ENCODE data around the gene HYAL2. TPM values are rescaled to one million over a fixed set of nuclear protein-coding genes. Genes with fewer than 3 reads are reported as not detected.

Gene HYAL2
- total and polyA plus RNA-seq, 9 of the 15 experiments (the other 6 are each of a cell fraction or from before 2014, with no cell fraction given): 0.36 to 22.7 (median 11.4) TPM; not detected in 1

- TF ChIP-seq PML (IDR thresholded peaks at IDR 0.05; ENCODE audit: low read length) (0 out of 2 replicates have a peak, but pooled peaks have one; percentile 37), RBM15 (IDR thresholded peaks at IDR 0.05; ENCODE audit: insufficient read depth, low read length) (no peak), ZBTB5 (IDR thresholded peaks at IDR 0.05) (0 out of 2 replicates have a peak, but pooled peaks have one; percentile 16), ATF3 (IDR thresholded peaks at IDR 0.05) (peak; percentile 95), ATF3 (CRISPR knock-in tag; conservative IDR thresholded peaks at IDR 0.05) (peak; percentile 77; the same call in 1 of the 2 replicates), SPI1 (IDR thresholded peaks at IDR 0.05; ENCODE audit: borderline replicate concordance, low read depth, low read length) (no peak), MCM3 (IDR thresholded peaks at IDR 0.05) (no peak), SIN3A (IDR thresholded peaks at IDR 0.05; ENCODE audit: borderline replicate concordance in 2 of 2, control insufficient read depth in 1 of 2, low read depth in 2 of 2, low read length in 2 of 2) (peak in 1 of 2 experiments; percentile 71; a peak in 1 of 4 replicates), E2F3 (CRISPR knock-in tag; IDR thresholded peaks at IDR 0.05) (no peak), ZNF324 (CRISPR knock-in tag; IDR thresholded peaks at IDR 0.05) (no peak), LEF1 (IDR thresholded peaks at IDR 0.05) (no peak), ZNF431 (CRISPR knock-in tag; IDR thresholded peaks at IDR 0.05) (no peak), MLLT1 (IDR thresholded peaks at IDR 0.05) (peak in 1 of 2 experiments; percentile 45; a peak in 1 of 4 replicates), PCBP2 (IDR thresholded peaks at IDR 0.05; ENCODE audit: low read depth, low read length, poor library complexity, severe bottlenecking) (no peak), RCOR1 (IDR thresholded peaks at IDR 0.05; ENCODE audit: borderline replicate concordance in 1 of 2, low read depth in 2 of 2, low read length in 2 of 2) (no peak), NRF1 (conservative IDR thresholded peaks at IDR 0.05 in 1 of 2, IDR thresholded peaks at IDR 0.05 in 1 of 2) (peak; percentile 95 to 96), ZBTB33 (CRISPR knock-in tag; IDR thresholded peaks at IDR 0.05) (no peak; the same call in 1 of the 2 replicates), FUS (optimal IDR thresholded peaks at IDR 0.05; ENCODE audit: low read depth, low read length) (peak; percentile 14), RBFOX2 (IDR thresholded peaks at IDR 0.05; ENCODE audit: low read depth, low read length) (peak; percentile 95), MNT (conservative IDR thresholded peaks at IDR 0.05) (peak; percentile 88 to 95)
Observed at GRCh38 chr3:50337175-50337861, 14.8 kb upstream of the HYAL2 start (continued).
